Testis (tissue), 3 donors: ENCODE measurements around the gene SHTN1. TPM values are rescaled to one million over a fixed set of nuclear protein-coding genes. Genes with fewer than 3 reads are reported as not detected.

Experiments used
- DNase-seq: peaks from one replicate; pipeline ENCODE4 v3.0.0-alpha.2; 2019
- H3K27ac ChIP-seq, 2 donors: fragments of 200-600 bp; sonication (generic); one replicate each; pipeline ENCODE4 v1.5.1; 2019
- H3K27me3 ChIP-seq: fragments of 200-600 bp; sonication (generic); one replicate; pipeline ENCODE4 v1.5.1; 2019
- H3K36me3 ChIP-seq: fragments of 200-600 bp; sonication (generic); one replicate; pipeline ENCODE4 v1.5.1; 2017; ENCODE audit warnings: low read depth; ENCODE audit errors: missing control alignments
- H3K4me1 ChIP-seq: fragments of 200-600 bp; sonication (generic); one replicate; pipeline ENCODE4 v1.5.1; 2019
- H3K4me3 ChIP-seq, 2 donors: fragments of 200-600 bp; sonication (generic); one replicate each; pipeline ENCODE4 v1.5.1; 2017 to 2019
- H3K9me3 ChIP-seq: fragments of 200-600 bp; sonication (generic); one replicate; pipeline ENCODE4 v1.5.1; 2017
- POLR2A ChIP-seq: fragments of 450-650 bp; IDR thresholded peaks from one replicate; pipeline ENCODE4 v1.6.1; 2017; ENCODE audit warnings: antibody characterized with exemption, mild to moderate bottlenecking, moderate library complexity
- WGBS, 2 donors: methylation state at CpG; one replicate each; pipeline ENCODE4 v1.1.5; 2018; 5-methylcytosine and 5-hydroxymethylcytosine counted together
- intact Hi-C: fragments of 100-400 bp; cut with DNase I; formaldehyde crosslinking; loops from one replicate; pipeline ENCODE4 v1.15.1; 2023; ENCODE audit warnings: low total_unique reads
- polyA plus RNA-seq: library from polyadenylated mRNA; stranded (reverse); fragments of 350-450 nt; fragmentation: Illumina TruSeq; extraction: RNeasy Lipid Tissue Mini Kit (QIAGEN cat#74804); gene quantifications from one replicate; pipeline ENCODE4 v1.2.3, GENCODE V29; 2014; ENCODE audit warnings: low read depth, low replicate concordance; ENCODE audit not compliant: insufficient read depth
- total RNA-seq, 2 donors: library from RNA; depleted of rRNA; stranded (reverse); fragments of >200 nt; gene quantifications; one replicate each; pipeline ENCODE4 v1.2.3, GENCODE V29; 2016
- TF ChIP-seq, protein P1 (sequence below), 3 experiments: fragments of 450-650 bp in 2 of 3; fragments of 200-600 bp in 1 of 3; sonication (generic) in 1 of 3; IDR thresholded peaks; one replicate each; pipeline ENCODE4 v1.5.1; 2016 to 2019; ENCODE audit warnings: antibody characterized with exemption in 3 of 3, mild to moderate bottlenecking in 2 of 3, moderate library complexity in 1 of 3

SHTN1 gene
- total and polyA plus RNA-seq, 3 donors from 2014 or later: 21.9 to 77.3 (median 71.0) TPM

DNA sequence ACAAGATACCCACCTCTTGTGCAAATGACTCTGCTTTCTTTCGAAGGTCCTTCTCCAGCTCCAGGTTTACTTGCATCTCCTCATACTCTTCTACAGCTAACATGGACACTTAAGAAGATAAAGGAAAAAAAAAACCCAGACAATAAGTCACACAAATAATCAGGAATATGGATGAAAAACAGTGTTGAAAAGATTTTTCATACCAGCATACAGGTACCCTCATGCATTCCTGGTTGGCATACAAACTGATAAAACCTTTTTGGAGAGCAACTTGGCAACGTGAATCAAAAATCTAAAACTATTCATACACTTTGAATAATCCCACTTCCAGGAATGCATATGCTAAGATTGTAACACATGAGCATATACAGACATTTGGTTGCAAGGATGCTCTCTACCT lies 60.1 kb downstream of the SHTN1 start:
- Histone ChIP-seq H3K4me1 (no peaks in the 10 kb centered on the region), H3K27ac (no peak overlapping the region), H3K4me3 (no peak overlapping the region), H3K9me3 (no peaks in the 10 kb centered on the region), H3K36me3 (no peaks in the 10 kb centered on the region), H3K27me3 (no peaks in the 10 kb centered on the region)
- intact Hi-C loops: no loop called here
- WGBS, 2 donors: 88 to 95% methylated on average over 2 of the region's 2 CpGs
- TF ChIP-seq, protein P1, sequence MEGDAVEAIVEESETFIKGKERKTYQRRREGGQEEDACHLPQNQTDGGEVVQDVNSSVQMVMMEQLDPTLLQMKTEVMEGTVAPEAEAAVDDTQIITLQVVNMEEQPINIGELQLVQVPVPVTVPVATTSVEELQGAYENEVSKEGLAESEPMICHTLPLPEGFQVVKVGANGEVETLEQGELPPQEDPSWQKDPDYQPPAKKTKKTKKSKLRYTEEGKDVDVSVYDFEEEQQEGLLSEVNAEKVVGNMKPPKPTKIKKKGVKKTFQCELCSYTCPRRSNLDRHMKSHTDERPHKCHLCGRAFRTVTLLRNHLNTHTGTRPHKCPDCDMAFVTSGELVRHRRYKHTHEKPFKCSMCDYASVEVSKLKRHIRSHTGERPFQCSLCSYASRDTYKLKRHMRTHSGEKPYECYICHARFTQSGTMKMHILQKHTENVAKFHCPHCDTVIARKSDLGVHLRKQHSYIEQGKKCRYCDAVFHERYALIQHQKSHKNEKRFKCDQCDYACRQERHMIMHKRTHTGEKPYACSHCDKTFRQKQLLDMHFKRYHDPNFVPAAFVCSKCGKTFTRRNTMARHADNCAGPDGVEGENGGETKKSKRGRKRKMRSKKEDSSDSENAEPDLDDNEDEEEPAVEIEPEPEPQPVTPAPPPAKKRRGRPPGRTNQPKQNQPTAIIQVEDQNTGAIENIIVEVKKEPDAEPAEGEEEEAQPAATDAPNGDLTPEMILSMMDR (IDR thresholded peaks at IDR 0.05): no peak
- TF ChIP-seq POLR2A: no peak
- DNase-seq: no peak

DNA sequence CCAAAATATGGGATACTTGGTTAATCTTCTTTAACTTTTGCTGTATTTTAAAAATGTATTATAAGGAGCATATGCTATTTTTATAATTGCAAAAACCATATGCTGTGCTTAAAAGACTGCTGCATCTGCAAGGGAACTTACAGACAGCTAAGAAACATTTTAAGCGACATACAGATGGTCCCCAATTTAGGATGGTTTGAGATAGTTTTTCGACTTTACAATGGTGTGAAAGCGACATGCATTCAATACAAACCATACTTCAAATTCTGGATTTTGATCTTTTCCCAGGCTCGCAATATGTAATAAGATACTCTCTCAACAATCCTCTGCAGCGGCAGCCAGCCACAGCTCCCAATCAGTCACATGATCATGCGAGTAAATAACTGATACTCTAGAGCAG lies 73.2 kb downstream of the SHTN1 start:
- WGBS, 2 donors: 90 to 96% methylated on average over 6 of the region's 6 CpGs
- intact Hi-C loops: no loop called here

DNA sequence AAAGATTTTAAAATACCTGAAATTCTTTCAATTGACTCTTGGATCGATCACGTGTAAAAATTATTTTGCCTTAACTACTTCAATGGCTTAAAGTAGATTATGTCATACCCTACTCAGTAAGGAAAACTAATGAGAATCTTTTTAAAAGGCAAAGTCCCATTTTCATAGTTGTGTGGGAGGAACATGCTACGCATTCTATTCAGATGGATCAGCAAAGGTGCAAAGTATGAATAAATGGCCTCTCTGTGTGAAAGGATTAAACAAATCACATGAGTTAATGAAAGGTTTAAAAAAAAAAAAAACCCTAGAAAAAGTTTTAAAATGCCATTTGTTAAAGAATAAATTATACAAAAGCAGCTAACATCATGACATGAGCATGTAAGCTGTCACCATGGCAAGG lies 78.6 kb downstream of the SHTN1 start:
- 90% methylated on average over 3 of the region's 3 CpGs for WGBS, 2 donors
- Histone ChIP-seq H3K4me1 (no peaks in the 10 kb centered on the region), H3K27me3 (no peaks in the 10 kb centered on the region), H3K9me3 (no peaks in the 10 kb centered on the region), H3K4me3 (no peak overlapping the region), H3K36me3 (no peaks in the 10 kb centered on the region), H3K27ac (no peak overlapping the region)
- TF ChIP-seq, protein P1 (IDR thresholded peaks at IDR 0.05): no peak
- TF ChIP-seq POLR2A: no peak
- intact Hi-C loops: no loop called here
- DNase-seq: no peak

More for the DNA sequence above, 73.2 kb downstream of the SHTN1 start:
- TF ChIP-seq, protein P1 (IDR thresholded peaks at IDR 0.05): no peak
- TF ChIP-seq POLR2A: no peak
- Histone ChIP-seq H3K36me3 (no peaks in the 10 kb centered on the region), H3K4me3 (no peak overlapping the region), H3K9me3 (no peaks in the 10 kb centered on the region), H3K4me1 (no peaks in the 10 kb centered on the region), H3K27me3 (no peaks in the 10 kb centered on the region), H3K27ac (no peak overlapping the region)
- no peak for DNase-seq

DNA sequence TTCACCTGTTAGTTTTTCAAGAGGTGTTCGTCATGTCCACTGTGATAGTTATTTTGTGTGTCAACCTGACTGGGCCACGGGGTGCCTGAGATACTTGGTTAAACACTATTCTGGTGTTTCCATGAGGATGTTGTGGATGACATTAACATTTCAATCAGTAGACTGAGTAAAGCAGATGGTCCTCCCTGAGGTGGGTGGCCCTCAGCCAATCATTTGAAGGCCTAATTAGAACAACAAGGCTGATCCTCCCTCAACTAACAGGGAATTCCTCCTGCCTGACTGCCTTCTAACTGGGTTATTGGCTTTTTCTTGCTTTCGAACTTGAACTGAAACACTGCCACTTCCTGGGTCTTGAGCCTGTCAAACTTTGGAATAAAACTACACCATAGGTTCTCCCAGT lies 79.9 kb downstream of the SHTN1 start:
- intact Hi-C loops: no loop called here
- no peaks in the 10 kb centered on the region for H3K27me3 ChIP-seq
- WGBS, 2 donors: 85 to 86% methylated on average over 3 of the region's 3 CpGs
- H3K9me3 ChIP-seq: no peaks in the 10 kb centered on the region
- no peaks in the 10 kb centered on the region for H3K36me3 ChIP-seq
- DNase-seq: no peak
- no peak overlapping the region for H3K4me3 ChIP-seq
- H3K27ac ChIP-seq: no peak overlapping the region
- H3K4me1 ChIP-seq: no peaks in the 10 kb centered on the region
- no peak for TF ChIP-seq POLR2A
- TF ChIP-seq, protein P1 (IDR thresholded peaks at IDR 0.05): no peak

DNA sequence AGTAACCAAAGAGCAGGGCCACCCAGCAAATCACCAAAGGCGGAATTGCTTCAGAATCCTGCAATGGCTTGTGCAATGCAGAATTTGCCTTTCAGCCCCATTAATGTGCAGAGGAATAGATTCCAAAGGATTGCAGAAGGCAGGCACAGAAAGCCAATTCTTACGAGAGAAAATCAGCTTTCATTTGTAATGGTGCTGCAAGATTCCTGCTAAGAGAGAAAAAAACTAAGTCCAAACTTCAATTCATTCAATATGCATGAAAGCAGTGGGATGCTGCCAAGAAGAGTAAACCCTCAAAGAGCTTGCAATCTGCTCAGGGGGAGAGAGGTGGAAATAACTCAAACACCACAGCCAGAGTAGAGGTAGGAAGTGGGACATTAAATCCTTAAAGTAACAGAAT lies 85.3 kb downstream of the SHTN1 start:
- no peak for DNase-seq
- Histone ChIP-seq H3K36me3 (no peaks in the 10 kb centered on the region), H3K27me3 (no peaks in the 10 kb centered on the region), H3K27ac (no peak overlapping the region), H3K4me1 (no peaks in the 10 kb centered on the region), H3K4me3 (no peak overlapping the region), H3K9me3 (no peaks in the 10 kb centered on the region)
- TF ChIP-seq, protein P1 (IDR thresholded peaks at IDR 0.05): no peak
- no peak for TF ChIP-seq POLR2A
- WGBS, 2 donors: 48% methylated on average over 2 of the region's 2 CpGs
- intact Hi-C loops: no loop called here
